ENCODE data around the gene STK10. TPM values are rescaled to one million over a fixed set of nuclear protein-coding genes. Genes with fewer than 3 reads are reported as not detected.

The STK10 gene
- total RNA-seq, 2 donors from 2014 or later: 9.1 to 9.9 TPM

DNA sequence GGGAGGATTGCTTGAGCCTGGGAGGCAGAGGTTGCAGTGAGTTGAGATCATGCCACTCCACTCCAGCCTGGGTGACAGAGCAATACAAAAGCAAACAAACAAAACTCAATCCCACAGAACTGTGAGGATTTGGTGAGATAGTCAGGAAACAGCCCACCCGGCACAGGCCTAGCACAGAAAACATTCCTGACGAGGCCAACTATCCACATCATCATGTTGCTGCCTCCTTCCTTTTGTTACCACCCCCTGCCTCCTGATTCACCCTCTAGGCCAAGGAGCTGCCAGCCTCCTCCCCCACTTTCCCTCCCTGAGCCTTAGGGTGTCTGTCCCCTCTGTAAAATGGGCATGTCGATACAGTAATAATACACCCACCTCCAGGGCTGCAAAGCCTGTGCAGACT lies 39.0 kb downstream of the STK10 start:
- ATAC-seq: no peak
- Histone ChIP-seq H3K4me3 (no peak overlapping the region), H3K27ac (no peak overlapping the region), H3K27me3 (no peaks in the 10 kb centered on the region), H3K36me3 (replicated peaks in 1 of 2; ENCODE audit: insufficient read depth in 1 of 2, low read depth in 2 of 2) (no peaks in the 10 kb centered on the region), H3K9me3 (no peaks in the 10 kb centered on the region), H3K4me1 (no peaks in the 10 kb centered on the region)
- 81 to 91% methylated on average over 3 of the region's 3 CpGs for WGBS, 2 donors
- DNase-seq: no peak
- intact Hi-C loops (cut with DNase I): no loop called here
- TF ChIP-seq, protein P1, sequence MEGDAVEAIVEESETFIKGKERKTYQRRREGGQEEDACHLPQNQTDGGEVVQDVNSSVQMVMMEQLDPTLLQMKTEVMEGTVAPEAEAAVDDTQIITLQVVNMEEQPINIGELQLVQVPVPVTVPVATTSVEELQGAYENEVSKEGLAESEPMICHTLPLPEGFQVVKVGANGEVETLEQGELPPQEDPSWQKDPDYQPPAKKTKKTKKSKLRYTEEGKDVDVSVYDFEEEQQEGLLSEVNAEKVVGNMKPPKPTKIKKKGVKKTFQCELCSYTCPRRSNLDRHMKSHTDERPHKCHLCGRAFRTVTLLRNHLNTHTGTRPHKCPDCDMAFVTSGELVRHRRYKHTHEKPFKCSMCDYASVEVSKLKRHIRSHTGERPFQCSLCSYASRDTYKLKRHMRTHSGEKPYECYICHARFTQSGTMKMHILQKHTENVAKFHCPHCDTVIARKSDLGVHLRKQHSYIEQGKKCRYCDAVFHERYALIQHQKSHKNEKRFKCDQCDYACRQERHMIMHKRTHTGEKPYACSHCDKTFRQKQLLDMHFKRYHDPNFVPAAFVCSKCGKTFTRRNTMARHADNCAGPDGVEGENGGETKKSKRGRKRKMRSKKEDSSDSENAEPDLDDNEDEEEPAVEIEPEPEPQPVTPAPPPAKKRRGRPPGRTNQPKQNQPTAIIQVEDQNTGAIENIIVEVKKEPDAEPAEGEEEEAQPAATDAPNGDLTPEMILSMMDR (IDR thresholded peaks at IDR 0.05): no peak
- no peak for TF ChIP-seq POLR2A (IDR thresholded peaks at IDR 0.05)

DNA sequence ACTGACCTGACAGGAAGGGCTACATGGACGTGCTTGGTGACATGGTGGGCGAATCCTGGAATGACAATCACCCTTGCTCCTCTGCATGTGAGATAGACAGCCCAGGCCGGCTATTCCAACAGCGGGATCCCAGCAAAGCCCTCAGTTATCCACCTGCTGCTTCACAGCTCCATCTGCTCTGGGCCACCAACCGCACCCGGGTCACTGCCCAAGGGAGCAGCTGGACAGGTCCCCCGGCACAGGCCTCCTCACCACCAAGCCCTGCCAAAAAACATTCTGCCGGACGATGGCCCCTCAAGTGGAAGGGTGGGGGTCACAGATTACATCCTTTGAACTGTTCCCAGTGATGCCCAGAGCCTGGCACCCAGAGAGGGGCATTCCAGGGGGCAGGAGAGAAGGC lies 39.6 kb downstream of the STK10 start:
- no peaks in the 10 kb centered on the region for H3K4me1 ChIP-seq
- no peak overlapping the region for H3K27ac ChIP-seq

DNA sequence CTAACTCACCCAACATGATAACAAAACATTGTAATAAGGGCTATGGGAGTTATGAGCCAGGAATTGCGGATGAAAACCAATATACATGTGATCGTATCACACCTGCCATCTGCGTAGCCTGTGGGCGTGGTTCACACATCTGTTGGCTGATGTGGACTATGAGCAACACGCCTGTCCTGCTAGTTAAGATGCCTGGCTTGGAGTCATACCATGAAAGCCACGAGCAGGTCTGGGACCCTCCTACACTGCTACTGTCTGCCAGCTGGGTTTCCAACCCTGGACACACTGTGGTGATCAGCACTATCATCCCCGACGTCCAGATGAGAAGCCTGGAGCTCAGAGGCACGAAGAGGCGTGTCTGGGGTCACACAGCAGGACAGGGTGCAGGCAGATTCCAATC lies 40.2 kb downstream of the STK10 start:
- Histone ChIP-seq H3K4me3 (no peak overlapping the region), H3K9me3 (no peaks in the 10 kb centered on the region), H3K36me3 (replicated peaks in 1 of 2; ENCODE audit: insufficient read depth in 1 of 2, low read depth in 2 of 2) (no peaks in the 10 kb centered on the region), H3K27ac (no peak overlapping the region), H3K4me1 (peaks cover 3% of the 10 kb centered on the region), H3K27me3 (no peaks in the 10 kb centered on the region)
- TF ChIP-seq, protein P1 (IDR thresholded peaks at IDR 0.05): no peak
- no peak for TF ChIP-seq POLR2A (IDR thresholded peaks at IDR 0.05)
- DNase-seq (no peak), ATAC-seq (no peak)
- WGBS, 2 donors: 82 to 94% methylated on average over 6 to 10 of the region's 10 CpGs
- intact Hi-C loops (cut with DNase I): no loop called here

More for the DNA sequence above, 39.6 kb downstream of the STK10 start:
- TF ChIP-seq, protein P1 (IDR thresholded peaks at IDR 0.05): no peak
- ATAC-seq: no peak
- Histone ChIP-seq H3K27me3 (no peaks in the 10 kb centered on the region), H3K4me3 (no peak overlapping the region), H3K9me3 (no peaks in the 10 kb centered on the region), H3K36me3 (replicated peaks in 1 of 2; ENCODE audit: insufficient read depth in 1 of 2, low read depth in 2 of 2) (no peaks in the 10 kb centered on the region)
- intact Hi-C loops (cut with DNase I): no loop called here
- 92 to 93% methylated on average over 2 to 8 of the region's 9 CpGs for WGBS, 2 donors
- no peak for DNase-seq

DNA sequence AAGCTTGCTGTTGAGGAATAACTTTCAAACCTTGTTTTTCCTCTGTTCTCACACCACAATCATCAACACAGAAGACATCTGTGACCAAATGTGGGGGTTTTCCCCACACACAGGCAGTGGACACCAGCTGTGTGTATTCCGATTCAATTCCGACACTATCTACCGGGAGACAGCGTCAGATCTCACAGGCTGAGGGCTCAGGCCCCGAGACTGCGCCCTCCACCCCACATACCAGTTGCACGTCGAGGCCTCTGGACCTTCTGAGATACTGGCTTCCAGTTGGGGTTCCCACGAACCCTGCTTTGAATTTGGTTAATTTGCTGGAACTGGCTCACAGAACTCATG lies 41.3 kb downstream of the STK10 start:
- Histone ChIP-seq H3K9me3 (no peaks in the 10 kb centered on the region), H3K4me3 (no peak overlapping the region), H3K27me3 (no peaks in the 10 kb centered on the region), H3K36me3 (replicated peaks in 1 of 2; ENCODE audit: insufficient read depth in 1 of 2, low read depth in 2 of 2) (no peaks in the 10 kb centered on the region), H3K4me1 (peaks cover 12% of the 10 kb centered on the region), H3K27ac (no peak overlapping the region)
- ATAC-seq: no peak
- intact Hi-C loops (cut with DNase I): no loop called here
- TF ChIP-seq, protein P1 (IDR thresholded peaks at IDR 0.05): no peak
- no peak for TF ChIP-seq POLR2A (IDR thresholded peaks at IDR 0.05)
- no peak for DNase-seq
- 96% methylated on average over 9 of the region's 9 CpGs for WGBS, 2 donors

DNA sequence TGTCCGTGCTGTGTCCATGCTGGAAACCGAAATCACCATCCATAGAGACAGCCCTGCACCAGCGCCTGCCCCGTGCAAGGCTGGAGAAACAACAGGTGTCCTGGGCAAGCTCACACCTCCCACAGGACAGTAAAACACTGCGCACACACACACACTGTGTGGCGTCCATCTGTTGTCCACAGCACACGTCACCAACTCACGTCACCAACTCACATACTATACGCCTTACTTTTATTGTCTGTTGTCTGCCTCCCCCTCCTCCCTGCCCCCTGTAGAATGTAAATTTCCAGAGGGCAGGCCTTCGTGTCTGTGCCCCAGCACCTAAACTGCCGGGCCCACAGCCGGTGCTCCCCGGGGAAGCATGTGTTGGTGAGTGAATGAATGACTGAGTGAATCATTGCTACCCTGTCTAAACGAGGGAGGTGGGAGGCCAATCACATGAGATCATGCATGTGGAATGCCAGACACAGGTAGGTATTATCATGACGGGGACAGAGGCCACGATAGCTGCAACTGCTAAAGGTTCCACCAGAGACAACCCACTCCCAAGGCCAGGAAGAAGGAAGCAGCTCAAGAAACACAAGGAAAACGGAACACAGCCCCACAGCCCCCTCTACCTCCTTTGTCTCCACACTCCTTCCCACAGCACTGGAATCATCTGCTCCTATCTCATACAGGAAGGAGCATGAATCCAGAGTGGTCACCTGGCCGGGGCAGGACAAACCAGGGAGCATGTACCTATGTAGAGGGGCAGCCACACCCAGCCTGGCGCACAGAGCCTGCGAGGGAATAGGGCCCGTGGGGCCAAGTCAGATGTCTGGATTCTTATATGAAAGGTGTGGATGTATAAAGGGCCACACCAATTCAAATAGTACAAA lies 41.9 kb downstream of the STK10 start:
- Histone ChIP-seq H3K9me3 (no peaks in the 10 kb centered on the region), H3K4me3 (no peak overlapping the region), H3K36me3 (replicated peaks in 1 of 2; ENCODE audit: insufficient read depth in 1 of 2, low read depth in 2 of 2) (no peaks in the 10 kb centered on the region), H3K4me1 (peaks cover 15% of the 10 kb centered on the region), H3K27ac (no peak overlapping the region), H3K27me3 (no peaks in the 10 kb centered on the region)
- ATAC-seq (no peak), DNase-seq (no peak)
- 87 to 88% methylated on average over 20 to 21 of the region's 21 CpGs for WGBS, 2 donors
- no peak for TF ChIP-seq POLR2A (IDR thresholded peaks at IDR 0.05)
- TF ChIP-seq, protein P1 (IDR thresholded peaks at IDR 0.05): no peak
- intact Hi-C loops (cut with DNase I): no loop called here

Measured in body of pancreas (tissue), 4 donors.